HCT116 (cell line): ENCODE data around the gene WDR20. TPM values are rescaled to one million over a fixed set of nuclear protein-coding genes. Genes with fewer than 3 reads are reported as not detected.

Experiments used
- ATAC-seq: fragments of 200-7000 bp; cut with Tn5 transposase; 2 replicates; pipeline ENCODE4 v1.9.1; 2020; ENCODE audit warnings: mild to moderate bottlenecking, moderate library complexity
- BruUV-seq: library from RNA; stranded (reverse); fragments of 400-500 nt; replicated peaks from 2 replicates; lab custom pipeline; 2021; lab: Mats Ljungman, UMichigan
- CTCF ChIA-PET: fragments of 300-600 bp; sonication (Branson Sonifier 250); formaldehyde crosslinking; loops from one replicate; lab custom pipeline; 2021; ENCODE audit warnings: antibody characterized with exemption; lab: Charles Lee
- POLR2A ChIA-PET: fragments of 300-600, 350-600 bp; sonication (Branson Sonifier 250); formaldehyde crosslinking; loops from one replicate; lab custom pipeline; 2021; ENCODE audit warnings: antibody characterized with exemption; lab: Charles Lee
- RAD21 ChIA-PET, 2 experiments: fragments of 300-600 bp; sonication (Branson Sonifier 250); formaldehyde crosslinking; loops; one replicate each; lab custom pipeline; 2023; ENCODE audit warnings: low total read pairs in 2 of 2; ENCODE audit not compliant: uncharacterized antibody in 2 of 2, unreplicated experiment in 2 of 2, low non-redundant PET in 1 of 2; lab: Charles Lee
- DNase-seq: peaks from one replicate; pipeline ENCODE4 v3.0.0-alpha.2; 2010; ENCODE audit warnings: low read depth, low spot score
- H2AFZ ChIP-seq: fragments of 200-600 bp; shearing (Covaris generic), sonication (generic); 2 replicates; pipeline ENCODE4 v1.6.1; 2017; ENCODE audit warnings: low read depth, mixed run types, mixed read lengths, antibody characterized with exemption, low read length; ENCODE audit not compliant: poor library complexity, severe bottlenecking
- H3K27ac ChIP-seq: 2 replicates; pipeline ENCODE4 v1.5.1; 2012; ENCODE audit warnings: low read depth, low read length
- H3K27me3 ChIP-seq: fragments of 200-600 bp; sonication (generic); 2 replicates; pipeline ENCODE4 v1.6.1; 2016; ENCODE audit warnings: mixed run types, low read length, mixed read lengths; ENCODE audit not compliant: insufficient read depth
- H3K36me3 ChIP-seq, 2 experiments: fragments of 200-500 bp in 1 of 2; fragments of 200-600 bp in 1 of 2; sonication (Bioruptor generic) in 1 of 2; sonication (generic) in 1 of 2; 2 replicates each; pipeline versions ENCODE4 v1.5.1 to v1.6.1; 2014 to 2016; ENCODE audit warnings: low read length in 2 of 2, inconsistent platforms in 1 of 2, mixed read lengths in 1 of 2, mixed run types in 1 of 2; ENCODE audit not compliant: insufficient read depth in 2 of 2, control insufficient read depth in 1 of 2
- H3K4me1 ChIP-seq, 2 experiments: fragments of 200-600 bp in 1 of 2; sonication (generic) in 1 of 2; 2 replicates each; pipeline versions ENCODE4 v1.5.1 to v1.6.1; 2012 to 2017; ENCODE audit warnings: low read length in 2 of 2, inconsistent platforms in 1 of 2, mild to moderate bottlenecking in 1 of 2, mixed read lengths in 1 of 2, mixed run types in 1 of 2, moderate library complexity in 1 of 2; ENCODE audit not compliant: insufficient read depth in 2 of 2, control insufficient read depth in 1 of 2
- H3K4me2 ChIP-seq: fragments of 200-600 bp; sonication (generic); 2 replicates; pipeline ENCODE4 v1.6.1; 2017; ENCODE audit warnings: mixed run types, low read length, mixed read lengths
- H3K4me3 ChIP-seq, 2 experiments: fragments of 200-600 bp in 1 of 2; sonication (generic) in 1 of 2; replicated peaks in 1 of 2; 2 replicates each; pipeline ENCODE4 v1.5.1; 2011 to 2016; ENCODE audit warnings: low read length in 2 of 2, control low read depth in 1 of 2, low read depth in 1 of 2, mild to moderate bottlenecking in 1 of 2, mixed read lengths in 1 of 2, mixed run types in 1 of 2
- H3K79me2 ChIP-seq: fragments of 200-600 bp; sonication (generic); 2 replicates; pipeline ENCODE4 v1.6.1; 2017; ENCODE audit warnings: mild to moderate bottlenecking, mixed run types, low read length, moderate library complexity, mixed read lengths; ENCODE audit not compliant: insufficient read depth
- H3K9ac ChIP-seq: fragments of 200-600 bp; sonication (generic); 2 replicates; pipeline ENCODE4 v1.6.1; 2016; ENCODE audit warnings: low read length, mixed read lengths
- H3K9me2 ChIP-seq: fragments of 200-600 bp; sonication (generic), shearing (Covaris generic); 2 replicates; pipeline ENCODE4 v1.6.1; 2017; ENCODE audit warnings: mixed run types, mild to moderate bottlenecking, moderate library complexity; ENCODE audit not compliant: insufficient read depth
- H3K9me3 ChIP-seq, 2 experiments: fragments of 200-500 bp in 1 of 2; fragments of 200-600 bp in 1 of 2; sonication (Bioruptor generic) in 1 of 2; sonication (generic) in 1 of 2; 2 replicates each; pipeline ENCODE4 v1.6.1; 2014 to 2017; ENCODE audit warnings: low read length in 2 of 2, mixed read lengths in 2 of 2, inconsistent platforms in 1 of 2, low read depth in 1 of 2, mild to moderate bottlenecking in 1 of 2, mixed run types in 1 of 2, moderate library complexity in 1 of 2; ENCODE audit not compliant: control insufficient read depth in 1 of 2, insufficient read depth in 1 of 2
- H4K20me1 ChIP-seq: fragments of 200-600 bp; sonication (generic), shearing (Covaris generic); 2 replicates; pipeline ENCODE4 v1.6.1; 2017; ENCODE audit warnings: mixed run types, mild to moderate bottlenecking, moderate library complexity; ENCODE audit not compliant: insufficient read depth
- CEBPB ChIP-seq: IDR thresholded peaks from 2 replicates; pipeline ENCODE4 v1.6.1; 2012; ENCODE audit warnings: low read depth
- EZH2 ChIP-seq: fragments of 200-600 bp; sonication (generic); IDR thresholded peaks from 2 replicates; pipeline ENCODE4 v1.6.1; 2017; ENCODE audit warnings: antibody characterized with exemption, mixed run types
- ZFX ChIP-seq: fragments of 450-650 bp; IDR thresholded peaks from 2 replicates; pipeline ENCODE4 v1.6.1; 2017
- intact Hi-C: fragments of 100-400 bp; cut with micrococcal nuclease; formaldehyde crosslinking; loops from 2 replicates; pipeline ENCODE4 v1.10.0; 2022
- total RNA-seq: library from RNA; stranded (reverse); gene quantifications from one replicate; pipeline ENCODE4 v1.2.1, GENCODE V29; 2021; ENCODE audit not compliant: unreplicated experiment
- TF ChIP-seq, protein P1 (sequence below), 3 experiments: fragments of 200-600 bp in 1 of 3; sonication (generic) in 1 of 3; IDR thresholded peaks in 2 of 3; conservative IDR thresholded peaks in 1 of 3; 2 replicates each; pipeline ENCODE4 v1.5.1; 2012 to 2017; ENCODE audit warnings: low read depth in 2 of 3, low read length in 2 of 3, antibody characterized with exemption in 1 of 3, borderline replicate concordance in 1 of 3, control low read depth in 1 of 3, mild to moderate bottlenecking in 1 of 3, mixed read lengths in 1 of 3, mixed run types in 1 of 3, moderate library complexity in 1 of 3; ENCODE audit not compliant: insufficient read depth in 1 of 3

WDR20 gene
- total RNA-seq, 1 experiment from 2014 or later: 21.1 TPM

DNA sequence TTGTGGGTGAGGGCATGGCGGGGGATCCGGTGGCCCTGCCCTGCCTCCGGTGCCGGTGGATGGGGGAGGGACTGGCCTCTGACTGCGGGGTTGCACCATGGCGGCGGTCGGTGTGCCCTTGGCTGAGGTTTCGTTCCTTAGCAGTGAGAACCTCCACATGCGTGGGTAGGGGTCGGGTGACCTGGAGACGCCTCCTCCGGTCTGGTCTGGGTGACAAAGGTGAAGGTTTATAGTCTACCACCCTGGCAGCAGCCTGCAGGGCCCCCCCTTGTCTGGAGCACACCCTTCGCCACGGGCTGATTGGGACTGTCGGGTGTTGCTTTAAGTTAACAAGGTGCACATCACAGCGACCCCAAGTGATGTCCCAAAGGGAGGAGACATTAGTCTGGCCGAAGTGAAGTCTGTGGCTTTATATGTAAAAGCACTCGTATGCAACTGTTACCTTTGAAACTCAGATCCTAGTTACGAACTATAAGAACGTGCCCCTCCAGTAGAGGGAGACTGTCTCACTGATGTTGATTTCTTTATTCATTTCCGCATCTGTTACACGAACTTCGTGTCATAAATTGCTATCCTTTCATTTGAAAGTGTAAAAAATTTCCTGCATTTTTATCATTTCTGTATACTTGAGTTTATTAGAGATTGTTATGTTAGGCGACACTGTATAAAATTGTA is 74.4 kb downstream of the WDR20 start:
- no TSS peak for BruUV-seq
- Histone ChIP-seq H4K20me1 (no peaks in the 10 kb centered on the region), H3K27me3 (no peaks in the 10 kb centered on the region), H3K4me3 (no peak overlapping the region), H3K4me2 (no peak overlapping the region), H3K4me1 (no peaks in the 10 kb centered on the region), H3K36me3 (peaks cover 2 to 6% of the 10 kb centered on the region in 2 experiments; a peak in 1 of 4 replicates), H3K27ac (no peak overlapping the region), H3K9me3 (no peaks in the 10 kb centered on the region), H3K9ac (no peak overlapping the region), H2AFZ (no peak overlapping the region)
- ATAC-seq (0 out of 2 replicates have a peak, but pooled peaks have one; percentile 45), DNase-seq (no peak)
- intact Hi-C loops: no loop called here
- ChIA-PET RAD21 (no interaction called here), CTCF (no interaction called here)
- TF ChIP-seq ZFX: no peak
- TF ChIP-seq, protein P1, sequence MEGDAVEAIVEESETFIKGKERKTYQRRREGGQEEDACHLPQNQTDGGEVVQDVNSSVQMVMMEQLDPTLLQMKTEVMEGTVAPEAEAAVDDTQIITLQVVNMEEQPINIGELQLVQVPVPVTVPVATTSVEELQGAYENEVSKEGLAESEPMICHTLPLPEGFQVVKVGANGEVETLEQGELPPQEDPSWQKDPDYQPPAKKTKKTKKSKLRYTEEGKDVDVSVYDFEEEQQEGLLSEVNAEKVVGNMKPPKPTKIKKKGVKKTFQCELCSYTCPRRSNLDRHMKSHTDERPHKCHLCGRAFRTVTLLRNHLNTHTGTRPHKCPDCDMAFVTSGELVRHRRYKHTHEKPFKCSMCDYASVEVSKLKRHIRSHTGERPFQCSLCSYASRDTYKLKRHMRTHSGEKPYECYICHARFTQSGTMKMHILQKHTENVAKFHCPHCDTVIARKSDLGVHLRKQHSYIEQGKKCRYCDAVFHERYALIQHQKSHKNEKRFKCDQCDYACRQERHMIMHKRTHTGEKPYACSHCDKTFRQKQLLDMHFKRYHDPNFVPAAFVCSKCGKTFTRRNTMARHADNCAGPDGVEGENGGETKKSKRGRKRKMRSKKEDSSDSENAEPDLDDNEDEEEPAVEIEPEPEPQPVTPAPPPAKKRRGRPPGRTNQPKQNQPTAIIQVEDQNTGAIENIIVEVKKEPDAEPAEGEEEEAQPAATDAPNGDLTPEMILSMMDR (IDR thresholded peaks at IDR 0.05 in 2 of 3, conservative IDR thresholded peaks at IDR 0.05 in 1 of 3; ENCODE audit: borderline replicate concordance in 1 of 3, insufficient read depth in 1 of 3, low read depth in 2 of 3, low read length in 2 of 3): peak in 2 of 3 experiments; percentile 37 to 51; a peak in 4 of 6 replicates
- TF ChIP-seq, all 23 proteins: peak for 1
- H3K9me2 ChIP-seq: no peaks in the 10 kb centered on the region
- POLR2A ChIA-PET: no interaction called here
- H3K79me2 ChIP-seq: peaks cover 30% of the 10 kb centered on the region

DNA sequence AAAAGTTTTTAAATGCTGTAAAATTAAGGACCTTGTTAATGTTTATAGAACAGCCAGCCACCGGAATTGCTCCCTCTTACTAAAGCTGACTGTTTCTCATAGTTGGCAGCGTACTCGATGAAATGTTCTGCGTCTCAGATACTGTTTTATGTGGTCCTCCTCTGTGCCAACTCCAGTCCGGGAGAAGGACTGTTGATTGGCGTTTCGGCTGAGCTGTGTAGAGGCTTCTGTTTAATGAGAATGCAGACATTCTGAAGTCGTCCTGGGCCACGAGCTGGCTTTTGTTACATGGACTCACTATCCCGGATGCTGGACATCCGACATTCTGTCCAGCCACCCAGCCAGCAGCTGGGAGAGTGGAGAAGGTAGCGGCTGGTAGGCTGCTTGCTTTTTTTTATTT is 75.4 kb downstream of the WDR20 start:
- ChIA-PET CTCF (interaction anchor here (0.7 to 1.3 kb wide), 2 partner anchors 16 to 99 kb away, joined by 3 read pairs; no protein-coding TSS in a partner anchor), RAD21 (no interaction called here), POLR2A (no interaction called here)
- no peak for ATAC-seq
- TF ChIP-seq CEBPB (no peak), EZH2 (no peak)
- Histone ChIP-seq H3K9me2 (no peaks in the 10 kb centered on the region), H3K36me3 (0 out of 4 replicates have a peak, but pooled peaks cover 0 to 6% of the 10 kb centered on the region in 2 experiments), H3K4me2 (no peak overlapping the region), H3K4me1 (no peaks in the 10 kb centered on the region), H4K20me1 (no peaks in the 10 kb centered on the region), H3K79me2 (peaks cover 30% of the 10 kb centered on the region), H2AFZ (no peak overlapping the region), H3K9ac (no peak overlapping the region), H3K9me3 (no peaks in the 10 kb centered on the region), H3K27ac (no peak overlapping the region), H3K27me3 (no peaks in the 10 kb centered on the region), H3K4me3 (no peak overlapping the region)
- intact Hi-C loops: no loop called here
- no peak for DNase-seq
- no TSS peak for BruUV-seq
